Peyer's patch (tissue), 4 donors: ENCODE results near the gene AP1M1. TPM values are rescaled to one million over a fixed set of nuclear protein-coding genes. Genes with fewer than 3 reads are reported as not detected.

Experiments
- DNase-seq, 3 donors: peaks; one replicate each; pipeline ENCODE4 v3.0.0-alpha.2; 2017 to 2019
- H3K27ac ChIP-seq, 4 donors: fragments of 200-600 bp; sonication (generic); one replicate each; pipeline ENCODE4 v1.5.1; 2016 to 2019
- H3K27me3 ChIP-seq, 2 donors: fragments of 200-600 bp; sonication (generic); one replicate each; pipeline ENCODE4 v1.5.1; 2019
- H3K36me3 ChIP-seq, 3 donors: fragments of 200-600 bp; sonication (generic); one replicate each; pipeline ENCODE4 v1.5.1; 2016 to 2019
- H3K4me1 ChIP-seq, 4 donors: fragments of 200-600 bp; sonication (generic); one replicate each; pipeline ENCODE4 v1.5.1; 2016 to 2019
- H3K4me3 ChIP-seq, 4 donors: fragments of 200-600 bp; sonication (generic); 1 replicate in 3 of 4; 2 replicates in 1 of 4; pipeline ENCODE4 v1.5.1; 2016 to 2019; ENCODE audit warnings: mild to moderate bottlenecking in 1 of 4
- H3K9me3 ChIP-seq, 4 donors: fragments of 200-600 bp; sonication (generic); one replicate each; pipeline ENCODE4 v1.5.1; 2016 to 2019; ENCODE audit warnings: mild to moderate bottlenecking in 1 of 4
- POLR2A ChIP-seq, 2 donors: fragments of 450-650 bp; IDR thresholded peaks; one replicate each; pipeline ENCODE4 v1.5.1; 2017; ENCODE audit warnings: antibody characterized with exemption in 2 of 2, mild to moderate bottlenecking in 2 of 2, moderate library complexity in 2 of 2
- total RNA-seq, 4 donors: library from RNA; depleted of rRNA; stranded (reverse); fragments of >200 nt; gene quantifications; one replicate each; pipeline ENCODE4 v1.1.0, GENCODE V29; 2016
- TF ChIP-seq, protein P1 (sequence below), 6 experiments: fragments of 450-650 bp in 4 of 6; fragments of 200-600 bp in 2 of 6; sonication (generic) in 1 of 6; IDR thresholded peaks; one replicate each; pipeline ENCODE4 v1.5.1; 2017 to 2019; ENCODE audit warnings: antibody characterized with exemption in 6 of 6, mild to moderate bottlenecking in 3 of 6, moderate library complexity in 1 of 6

AP1M1 gene
- total RNA-seq, 4 donors from 2014 or later: 52.7 to 83.9 (median 62.8) TPM

DNA sequence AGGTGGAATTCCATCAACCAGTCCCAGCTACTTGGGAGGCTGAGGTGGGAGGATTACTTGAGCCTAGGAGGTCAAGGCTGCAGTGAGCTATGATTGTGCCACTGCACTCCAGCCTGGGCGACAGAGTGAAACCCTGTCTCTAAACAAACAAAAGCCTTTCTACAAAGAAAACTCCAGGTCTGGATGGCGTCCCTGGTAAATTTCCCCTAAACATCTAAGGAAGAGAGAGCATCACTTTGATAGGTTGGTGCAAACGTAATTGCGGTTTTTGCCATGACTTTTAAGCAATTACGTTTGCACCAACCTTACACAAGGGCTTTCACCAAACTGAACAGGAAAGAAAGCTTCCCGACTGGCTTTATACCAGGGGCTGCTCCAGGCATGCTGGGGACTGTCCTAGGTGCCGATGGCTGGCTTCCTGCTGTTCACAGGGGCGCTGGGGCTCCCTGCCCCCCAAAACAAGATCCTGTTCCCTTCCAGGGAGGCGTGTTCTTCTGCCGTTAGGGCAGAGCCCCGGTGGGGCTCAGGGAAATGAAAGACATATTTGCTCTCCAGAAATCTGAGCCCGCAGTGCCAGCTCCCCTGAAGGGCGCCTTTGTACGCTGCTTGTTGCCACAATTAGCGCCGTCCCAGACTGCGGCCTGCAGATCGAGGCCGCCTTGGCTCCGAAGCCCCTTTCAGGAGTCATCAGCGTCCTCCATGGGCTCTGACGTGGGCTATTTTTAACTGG lies 88.2 kb downstream of the AP1M1 start:
- H3K4me1 ChIP-seq: peaks cover 0 to 15% (median 2%) of the 10 kb centered on the region in 4 donors
- no peaks in the 10 kb centered on the region for H3K27me3 ChIP-seq
- no peak overlapping the region for H3K4me3 ChIP-seq
- no peaks in the 10 kb centered on the region for H3K36me3 ChIP-seq
- H3K9me3 ChIP-seq: no peaks in the 10 kb centered on the region
- no peak for TF ChIP-seq POLR2A (IDR thresholded peaks at IDR 0.05)
- TF ChIP-seq, protein P1, sequence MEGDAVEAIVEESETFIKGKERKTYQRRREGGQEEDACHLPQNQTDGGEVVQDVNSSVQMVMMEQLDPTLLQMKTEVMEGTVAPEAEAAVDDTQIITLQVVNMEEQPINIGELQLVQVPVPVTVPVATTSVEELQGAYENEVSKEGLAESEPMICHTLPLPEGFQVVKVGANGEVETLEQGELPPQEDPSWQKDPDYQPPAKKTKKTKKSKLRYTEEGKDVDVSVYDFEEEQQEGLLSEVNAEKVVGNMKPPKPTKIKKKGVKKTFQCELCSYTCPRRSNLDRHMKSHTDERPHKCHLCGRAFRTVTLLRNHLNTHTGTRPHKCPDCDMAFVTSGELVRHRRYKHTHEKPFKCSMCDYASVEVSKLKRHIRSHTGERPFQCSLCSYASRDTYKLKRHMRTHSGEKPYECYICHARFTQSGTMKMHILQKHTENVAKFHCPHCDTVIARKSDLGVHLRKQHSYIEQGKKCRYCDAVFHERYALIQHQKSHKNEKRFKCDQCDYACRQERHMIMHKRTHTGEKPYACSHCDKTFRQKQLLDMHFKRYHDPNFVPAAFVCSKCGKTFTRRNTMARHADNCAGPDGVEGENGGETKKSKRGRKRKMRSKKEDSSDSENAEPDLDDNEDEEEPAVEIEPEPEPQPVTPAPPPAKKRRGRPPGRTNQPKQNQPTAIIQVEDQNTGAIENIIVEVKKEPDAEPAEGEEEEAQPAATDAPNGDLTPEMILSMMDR (IDR thresholded peaks at IDR 0.05): no peak
- H3K27ac ChIP-seq: peak overlapping the region in 2 of 4 donors; percentile 41 to 92
- DNase-seq: no peak

DNA sequence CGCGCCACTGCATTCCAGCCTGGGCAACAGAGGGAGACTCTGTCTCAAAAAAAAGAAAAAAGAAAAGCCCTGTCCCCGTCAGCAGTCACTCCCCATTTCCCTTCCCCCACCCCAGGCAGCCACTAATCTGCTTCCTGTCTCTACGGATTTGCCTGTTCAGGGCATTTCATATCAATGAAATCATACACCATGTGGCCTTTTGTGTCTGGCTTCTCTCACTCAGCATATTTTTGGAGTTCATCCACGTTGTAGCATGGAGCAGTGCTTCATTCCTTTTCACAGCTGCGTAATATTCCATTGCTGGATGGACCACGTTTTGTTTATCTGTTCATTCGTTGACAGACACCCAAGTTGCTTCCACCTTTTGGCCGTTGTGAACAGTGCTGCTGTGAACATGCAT lies 90.8 kb downstream of the AP1M1 start:
- no peak for DNase-seq
- Histone ChIP-seq H3K4me1 (peaks cover 0 to 17% (median 2%) of the 10 kb centered on the region in 4 donors), H3K27me3 (no peaks in the 10 kb centered on the region), H3K4me3 (no peak overlapping the region), H3K36me3 (no peaks in the 10 kb centered on the region), H3K27ac (no peak overlapping the region), H3K9me3 (no peaks in the 10 kb centered on the region)
- TF ChIP-seq, protein P1 (IDR thresholded peaks at IDR 0.05): no peak
- no peak for TF ChIP-seq POLR2A (IDR thresholded peaks at IDR 0.05)

DNA sequence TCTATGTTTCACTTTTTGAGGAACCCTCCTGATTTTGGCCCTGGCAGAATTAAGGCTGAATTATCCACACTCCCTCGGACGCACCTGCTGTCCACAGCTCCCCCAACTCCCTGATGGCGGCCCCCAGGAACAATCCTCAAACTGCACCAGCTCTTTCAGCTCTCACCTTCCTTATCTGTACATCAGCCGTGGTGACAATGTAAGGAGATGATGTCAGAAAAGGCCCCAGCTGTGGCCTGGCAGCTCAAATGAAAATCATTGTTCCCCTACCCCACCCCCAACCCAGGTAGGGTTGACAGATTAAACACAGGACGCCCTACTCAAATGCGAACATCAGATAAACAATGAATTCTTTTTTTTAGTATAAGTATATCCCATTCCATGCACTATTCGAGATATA lies 91.9 kb downstream of the AP1M1 start:
- DNase-seq: no peak
- H3K9me3 ChIP-seq: no peaks in the 10 kb centered on the region
- no peaks in the 10 kb centered on the region for H3K36me3 ChIP-seq
- no peak for TF ChIP-seq POLR2A (IDR thresholded peaks at IDR 0.05)
- no peak overlapping the region for H3K27ac ChIP-seq
- no peak overlapping the region for H3K4me3 ChIP-seq
- no peaks in the 10 kb centered on the region for H3K27me3 ChIP-seq
- peaks cover 0 to 18% (median 0%) of the 10 kb centered on the region in 4 donors for H3K4me1 ChIP-seq

DNA sequence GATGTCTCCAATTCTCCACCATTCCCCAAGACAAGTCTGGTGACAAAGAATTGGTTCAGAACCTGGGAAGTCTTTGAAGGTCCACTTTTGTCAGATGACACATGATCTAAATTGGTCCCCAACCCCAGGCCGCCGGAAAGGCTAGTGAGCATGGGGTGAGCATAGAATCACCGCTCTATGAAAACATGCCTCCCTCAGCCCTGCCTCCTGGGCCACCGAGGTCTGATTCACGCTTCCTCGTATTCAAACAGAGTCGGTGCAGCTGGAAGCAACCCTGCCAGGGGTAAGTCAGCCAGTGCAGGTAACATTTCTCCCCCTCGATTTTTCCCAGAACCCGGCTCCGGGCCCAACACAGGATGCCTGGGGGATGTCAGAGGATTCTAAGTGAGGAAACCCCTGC lies 93.0 kb downstream of the AP1M1 start:
- no peak for DNase-seq
- H3K9me3 ChIP-seq: no peaks in the 10 kb centered on the region
- H3K4me3 ChIP-seq: no peak overlapping the region
- H3K4me1 ChIP-seq: peaks cover 0 to 16% (median 0%) of the 10 kb centered on the region in 4 donors
- TF ChIP-seq, protein P1 (IDR thresholded peaks at IDR 0.05): no peak
- no peak for TF ChIP-seq POLR2A (IDR thresholded peaks at IDR 0.05)
- no peaks in the 10 kb centered on the region for H3K36me3 ChIP-seq
- H3K27me3 ChIP-seq: no peaks in the 10 kb centered on the region
- H3K27ac ChIP-seq: peak overlapping the region in 1 of 4 donors; percentile 3

DNA sequence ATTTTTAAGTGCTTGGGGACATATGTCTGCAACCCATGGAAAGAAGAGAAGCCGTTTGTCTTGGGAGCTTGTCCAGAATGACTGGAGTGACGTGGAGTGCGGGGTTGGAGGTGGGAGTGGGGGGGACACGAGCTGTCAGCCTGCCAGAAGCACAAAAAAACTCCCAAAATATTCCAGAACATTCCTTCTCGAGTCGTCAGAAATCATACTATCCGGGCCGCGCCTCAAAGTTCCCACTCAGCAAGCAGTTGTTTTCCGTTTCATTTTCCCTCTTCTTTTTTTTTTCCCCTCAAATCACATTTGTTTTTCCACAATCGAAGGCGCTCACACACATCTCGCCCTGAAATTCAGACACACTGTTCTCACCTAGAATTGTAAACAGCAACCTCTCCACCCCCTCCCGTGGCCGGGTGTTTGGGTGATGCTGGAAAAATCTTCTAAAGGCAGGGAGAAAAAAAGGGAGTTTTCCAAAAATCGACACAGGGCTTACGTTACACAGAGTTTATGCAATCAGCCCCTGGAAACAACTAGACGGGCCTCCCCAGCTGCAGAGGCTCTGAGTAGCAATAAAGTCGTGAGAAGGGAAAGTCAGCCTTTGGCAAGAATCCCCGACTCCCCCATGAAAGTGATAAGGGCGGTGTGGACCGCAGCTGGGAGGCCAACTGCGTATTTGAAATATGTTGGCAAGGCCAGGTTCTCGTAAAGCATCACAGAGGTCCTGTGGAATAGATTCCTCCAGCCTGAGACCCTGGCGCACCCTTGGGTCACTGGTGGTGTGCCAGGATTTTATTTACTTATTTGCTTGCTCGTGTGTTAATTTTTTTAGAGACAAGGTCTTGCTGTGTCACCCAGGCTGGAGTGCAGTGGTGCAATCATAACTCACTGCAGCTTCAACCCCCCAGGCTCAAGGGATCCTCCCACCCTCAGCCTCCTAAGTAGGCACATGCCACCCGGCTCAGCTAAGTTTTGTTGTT lies 95.7 kb downstream of the AP1M1 start:
- Histone ChIP-seq H3K27me3 (no peaks in the 10 kb centered on the region), H3K9me3 (no peaks in the 10 kb centered on the region), H3K27ac (peak overlapping the region; percentile 62 to 85 (median 74)), H3K4me1 (peaks cover 0 to 8% (median 0%) of the 10 kb centered on the region in 4 donors), H3K4me3 (peak overlapping the region in 1 of 4 donors; percentile 9), H3K36me3 (no peaks in the 10 kb centered on the region)
- TF ChIP-seq POLR2A (IDR thresholded peaks at IDR 0.05): no peak
- TF ChIP-seq, protein P1 (IDR thresholded peaks at IDR 0.05): no peak
- peak in 2 of 3 donors; percentile 54 to 72 for DNase-seq
